Spleen (tissue), 7 donors: Measurements from ENCODE around the gene REPS2.

Source experiments
- CTCF ChIP-seq, 11 experiments: fragments of 200-600 bp in 7 of 11; fragments of 450-650 bp in 4 of 11; sonication (generic) in 4 of 11; IDR thresholded peaks in 8 of 11; conservative IDR thresholded peaks in 3 of 11; 1 replicate in 7 of 11; 2 replicates in 4 of 11; pipeline versions ENCODE4 v1.4.0 to v1.8.0; 2016 to 2021; ENCODE audit warnings: antibody characterized with exemption in 11 of 11, inconsistent platforms in 4 of 11, mild to moderate bottlenecking in 1 of 11
- POLR2AphosphoS5 ChIP-seq, 3 donors: sonication (generic); formaldehyde crosslinking; IDR thresholded peaks; one replicate each; pipeline ENCODE4 v1.5.1; 2017; ENCODE audit warnings: antibody characterized with exemption in 3 of 3
- donor health status: DM: no; HTN: no; CAD: no; lungs with moderate emphysema.
- donor health status: DM: no; HTN: no; CAD: no.
- donor health status: DM: no; HTN: no; CAD: no.

- no peak for TF ChIP-seq CTCF (IDR thresholded peaks at IDR 0.05 in 8 of 11, conservative IDR thresholded peaks at IDR 0.05 in 3 of 11)
- no peak for TF ChIP-seq POLR2AphosphoS5 (IDR thresholded peaks at IDR 0.05)
Observed at GRCh38 chrX:16986169-16986568, 39.7 kb downstream of the REPS2 start.
